Gastroesophageal sphincter (tissue), 4 donors: ENCODE results near the gene BTG1. TPM values are rescaled to one million over a fixed set of nuclear protein-coding genes. Genes with fewer than 3 reads are reported as not detected.

Experiments used
- ATAC-seq: fragments of 150-250 bp; one replicate; pipeline ENCODE4 v1.9.1; 2016; ENCODE audit warnings: mild to moderate bottlenecking, moderate library complexity
- H3K27ac ChIP-seq, 4 donors: fragments of 200-600 bp; sonication (generic) in 3 of 4; 1 replicate in 3 of 4; 2 replicates in 1 of 4; pipeline ENCODE4 v1.5.1; 2016 to 2019
- H3K27me3 ChIP-seq: fragments of 200-600 bp; sonication (generic); one replicate; pipeline ENCODE4 v1.5.1; 2019
- H3K36me3 ChIP-seq, 2 donors: fragments of 200-600 bp; sonication (generic); one replicate each; pipeline ENCODE4 v1.5.1; 2019; ENCODE audit warnings: control low read depth in 1 of 2
- H3K4me1 ChIP-seq, 3 donors: fragments of 200-600 bp; sonication (generic); 1 replicate in 2 of 3; 2 replicates in 1 of 3; pipeline ENCODE4 v1.5.1; 2016 to 2019; ENCODE audit warnings: control low read depth in 2 of 3
- H3K4me3 ChIP-seq, 2 donors: fragments of 200-600 bp; sonication (generic); one replicate each; pipeline ENCODE4 v1.5.1; 2019; ENCODE audit warnings: mild to moderate bottlenecking in 1 of 2, moderate library complexity in 1 of 2
- H3K9me3 ChIP-seq, 3 donors: fragments of 200-600 bp; sonication (generic); one replicate each; pipeline ENCODE4 v1.5.1; 2017 to 2019; ENCODE audit warnings: control low read depth in 2 of 3
- EP300 ChIP-seq: sonication (generic); formaldehyde crosslinking; IDR thresholded peaks from one replicate; pipeline ENCODE4 v1.6.1; 2017; ENCODE audit warnings: antibody characterized with exemption, mild to moderate bottlenecking
- POLR2A ChIP-seq, 2 donors: fragments of 450-650 bp; IDR thresholded peaks; one replicate each; pipeline ENCODE4 v1.6.1; 2017; ENCODE audit warnings: antibody characterized with exemption in 2 of 2, mild to moderate bottlenecking in 2 of 2, moderate library complexity in 1 of 2
- POLR2AphosphoS5 ChIP-seq: sonication (generic); formaldehyde crosslinking; IDR thresholded peaks from one replicate; pipeline ENCODE4 v1.6.1; 2017; ENCODE audit warnings: antibody characterized with exemption
- WGBS, 2 donors: methylation state at CpG; one replicate each; pipeline ENCODE4 v1.1.5; 2018; ENCODE audit warnings: low coverage in 1 of 2; 5-methylcytosine and 5-hydroxymethylcytosine counted together
- total RNA-seq, 4 donors: library from RNA; depleted of rRNA; stranded (reverse); fragments of >200 nt; gene quantifications; one replicate each; pipeline ENCODE4 v1.1.0, GENCODE V29; 2016
- TF ChIP-seq, protein P1 (sequence below), 4 experiments: fragments of 200-600 bp in 2 of 4; fragments of 450-650 bp in 2 of 4; sonication (generic) in 1 of 4; IDR thresholded peaks; one replicate each; pipeline ENCODE4 v1.5.1; 2017 to 2019; ENCODE audit warnings: antibody characterized with exemption in 4 of 4, mild to moderate bottlenecking in 2 of 4, moderate library complexity in 2 of 4

Gene BTG1
- total RNA-seq, 4 donors from 2014 or later = 33.7 to 46.1 (median 42.7) TPM

DNA sequence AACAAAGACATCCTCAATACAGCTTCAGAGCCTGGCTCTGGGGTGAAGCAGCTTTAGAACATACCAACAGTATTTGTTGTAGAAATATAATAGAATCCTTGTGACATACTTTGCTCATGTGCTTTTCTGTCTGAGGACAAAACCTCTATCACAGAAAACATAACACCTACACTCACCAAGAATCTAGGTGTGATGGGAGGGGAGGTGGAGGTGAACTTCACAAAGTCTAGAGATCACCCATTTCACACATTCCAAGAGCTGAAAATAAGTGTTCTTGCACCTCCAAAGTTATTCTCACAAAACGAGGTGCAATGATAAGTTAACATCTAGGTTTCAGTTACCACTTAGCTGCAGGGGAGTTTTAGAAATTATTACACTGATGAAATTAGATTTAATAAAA is 32.7 kb upstream of the BTG1 start:
- 60 to 82% methylated on average over 1 of the region's 1 CpG for WGBS, 2 donors
- Histone ChIP-seq H3K4me3 (no peak overlapping the region), H3K27ac (no peak overlapping the region), H3K4me1 (no peaks in the 10 kb centered on the region), H3K27me3 (no peaks in the 10 kb centered on the region), H3K36me3 (no peaks in the 10 kb centered on the region), H3K9me3 (no peaks in the 10 kb centered on the region)
- no peak for ATAC-seq
- no peak for TF ChIP-seq EP300
- TF ChIP-seq POLR2A (IDR thresholded peaks at IDR 0.05) = no peak
- no peak for TF ChIP-seq POLR2AphosphoS5
- TF ChIP-seq, protein P1, sequence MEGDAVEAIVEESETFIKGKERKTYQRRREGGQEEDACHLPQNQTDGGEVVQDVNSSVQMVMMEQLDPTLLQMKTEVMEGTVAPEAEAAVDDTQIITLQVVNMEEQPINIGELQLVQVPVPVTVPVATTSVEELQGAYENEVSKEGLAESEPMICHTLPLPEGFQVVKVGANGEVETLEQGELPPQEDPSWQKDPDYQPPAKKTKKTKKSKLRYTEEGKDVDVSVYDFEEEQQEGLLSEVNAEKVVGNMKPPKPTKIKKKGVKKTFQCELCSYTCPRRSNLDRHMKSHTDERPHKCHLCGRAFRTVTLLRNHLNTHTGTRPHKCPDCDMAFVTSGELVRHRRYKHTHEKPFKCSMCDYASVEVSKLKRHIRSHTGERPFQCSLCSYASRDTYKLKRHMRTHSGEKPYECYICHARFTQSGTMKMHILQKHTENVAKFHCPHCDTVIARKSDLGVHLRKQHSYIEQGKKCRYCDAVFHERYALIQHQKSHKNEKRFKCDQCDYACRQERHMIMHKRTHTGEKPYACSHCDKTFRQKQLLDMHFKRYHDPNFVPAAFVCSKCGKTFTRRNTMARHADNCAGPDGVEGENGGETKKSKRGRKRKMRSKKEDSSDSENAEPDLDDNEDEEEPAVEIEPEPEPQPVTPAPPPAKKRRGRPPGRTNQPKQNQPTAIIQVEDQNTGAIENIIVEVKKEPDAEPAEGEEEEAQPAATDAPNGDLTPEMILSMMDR (IDR thresholded peaks at IDR 0.05) = no peak

DNA sequence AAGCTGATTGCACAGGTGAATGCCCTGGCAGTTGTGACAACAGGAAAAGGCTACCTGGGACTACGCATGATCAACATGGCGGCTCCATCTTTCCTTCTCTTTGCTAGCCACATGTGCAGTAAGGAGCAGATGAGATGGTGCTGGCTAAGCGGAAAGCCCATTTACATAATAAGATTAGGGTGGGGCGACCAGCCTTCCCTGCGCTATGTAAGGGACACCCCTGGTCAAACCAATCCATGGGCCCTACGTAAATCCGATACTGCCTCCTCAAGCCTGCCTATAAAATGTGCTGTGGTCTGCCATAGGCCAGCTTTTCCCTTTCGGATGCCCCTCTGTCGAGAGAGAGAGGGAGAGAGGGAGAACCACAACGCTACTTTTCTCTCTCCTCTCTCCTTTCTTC is 31.0 kb upstream of the BTG1 start:
- H3K4me1 ChIP-seq = no peaks in the 10 kb centered on the region
- WGBS, 2 donors = 95 to 100% methylated on average over 3 to 9 of the region's 10 CpGs
- TF ChIP-seq POLR2AphosphoS5 (no peak), EP300 (no peak), POLR2A (IDR thresholded peaks at IDR 0.05) (no peak)
- TF ChIP-seq, protein P1 (IDR thresholded peaks at IDR 0.05) = no peak
- H3K36me3 ChIP-seq = no peaks in the 10 kb centered on the region
- ATAC-seq = no peak
- no peak overlapping the region for H3K27ac ChIP-seq
- H3K27me3 ChIP-seq = no peaks in the 10 kb centered on the region
- H3K4me3 ChIP-seq = no peak overlapping the region
- H3K9me3 ChIP-seq = no peaks in the 10 kb centered on the region

DNA sequence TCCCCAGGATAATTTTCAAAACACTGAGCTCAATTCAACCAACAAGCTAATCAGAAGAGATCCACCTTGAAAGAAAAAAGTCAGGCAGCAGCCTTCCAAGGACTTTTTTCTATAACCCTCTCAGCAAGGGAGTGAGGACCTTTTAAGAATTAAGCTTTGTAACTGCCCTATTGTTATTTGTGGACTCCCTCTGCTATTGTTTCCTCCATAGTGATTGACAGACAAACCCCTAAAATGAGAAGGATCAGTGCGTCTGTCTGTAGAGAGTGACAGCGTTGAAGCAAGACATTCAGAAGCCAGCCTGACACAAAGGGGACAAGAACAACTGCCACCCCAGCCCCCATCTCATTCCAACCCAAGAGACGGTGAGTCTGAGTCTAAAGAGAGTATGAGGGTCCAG is 30.3 kb upstream of the BTG1 start:
- H3K36me3 ChIP-seq = no peaks in the 10 kb centered on the region
- TF ChIP-seq POLR2A (IDR thresholded peaks at IDR 0.05) (no peak), POLR2AphosphoS5 (no peak), EP300 (no peak)
- TF ChIP-seq, protein P1 (IDR thresholded peaks at IDR 0.05) = no peak
- no peak overlapping the region for H3K4me3 ChIP-seq
- H3K27ac ChIP-seq = no peak overlapping the region
- WGBS, 2 donors = 80 to 97% methylated on average over 1 to 3 of the region's 3 CpGs
- no peaks in the 10 kb centered on the region for H3K27me3 ChIP-seq
- ATAC-seq = no peak
- H3K9me3 ChIP-seq = no peaks in the 10 kb centered on the region
- no peaks in the 10 kb centered on the region for H3K4me1 ChIP-seq

DNA sequence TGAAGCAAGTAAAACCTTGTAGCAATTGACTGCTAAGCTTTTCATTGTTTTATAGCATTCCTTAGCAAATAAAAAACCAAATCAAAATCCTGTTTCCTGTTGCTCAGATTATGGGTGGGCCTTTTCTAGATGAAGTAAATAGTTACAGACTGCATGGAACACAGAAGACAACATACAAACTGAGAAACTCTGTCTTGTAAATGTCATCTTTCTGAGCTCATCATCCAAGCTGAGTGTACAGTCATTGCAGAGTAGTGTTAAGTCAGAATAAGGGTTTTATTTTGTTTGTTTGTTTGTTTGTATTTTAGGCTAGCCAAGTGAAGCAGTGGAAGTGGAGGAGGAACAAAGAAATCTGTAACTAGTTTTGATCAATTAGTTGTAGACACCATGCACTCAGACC is 24.4 kb upstream of the BTG1 start:
- Histone ChIP-seq H3K4me3 (no peak overlapping the region), H3K36me3 (no peaks in the 10 kb centered on the region), H3K27me3 (no peaks in the 10 kb centered on the region), H3K27ac (no peak overlapping the region), H3K4me1 (no peaks in the 10 kb centered on the region), H3K9me3 (no peaks in the 10 kb centered on the region)
- TF ChIP-seq, protein P1 (IDR thresholded peaks at IDR 0.05) = no peak
- TF ChIP-seq POLR2A (IDR thresholded peaks at IDR 0.05) (no peak), POLR2AphosphoS5 (no peak), EP300 (no peak)
- no peak for ATAC-seq

DNA sequence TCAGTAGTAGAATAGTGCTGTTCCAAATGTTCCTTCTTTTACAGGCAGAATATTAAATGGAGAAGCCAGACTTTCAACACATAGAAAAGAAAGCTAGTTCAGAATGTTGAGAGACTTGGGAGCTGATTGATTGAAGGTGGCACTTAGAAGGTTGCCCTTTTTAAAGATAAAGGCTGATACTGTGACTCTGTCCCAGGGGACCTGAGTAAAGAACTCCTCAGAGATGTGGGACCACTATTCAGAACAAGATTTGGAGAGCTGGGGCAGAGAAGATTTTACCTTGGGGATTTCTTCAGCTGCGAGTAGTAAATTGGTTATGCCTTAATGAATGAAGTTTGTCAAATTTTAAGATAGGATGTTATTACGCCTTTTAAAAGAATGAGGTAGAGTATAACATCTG is 21.4 kb upstream of the BTG1 start:
- no peaks in the 10 kb centered on the region for H3K27me3 ChIP-seq
- no peaks in the 10 kb centered on the region for H3K36me3 ChIP-seq
- no peak for TF ChIP-seq POLR2AphosphoS5
- TF ChIP-seq, protein P1 (IDR thresholded peaks at IDR 0.05) = no peak
- TF ChIP-seq POLR2A (IDR thresholded peaks at IDR 0.05) = no peak
- no peak for TF ChIP-seq EP300
- no peak overlapping the region for H3K27ac ChIP-seq
- H3K4me1 ChIP-seq = no peaks in the 10 kb centered on the region
- no peaks in the 10 kb centered on the region for H3K9me3 ChIP-seq
- H3K4me3 ChIP-seq = no peak overlapping the region
- no peak for ATAC-seq
- 86 to 96% methylated on average over 1 to 2 of the region's 2 CpGs for WGBS, 2 donors
